HCT116 (cell line): ENCODE results near the gene MAP3K12. TPM values are rescaled to one million over a fixed set of nuclear protein-coding genes. Genes with fewer than 3 reads are reported as not detected.

Experiments used
- ATAC-seq: fragments of 200-7000 bp; cut with Tn5 transposase; 2 replicates; pipeline ENCODE4 v1.9.1; 2020; ENCODE audit warnings: mild to moderate bottlenecking, moderate library complexity
- BruUV-seq: library from RNA; stranded (reverse); fragments of 400-500 nt; replicated peaks from 2 replicates; lab custom pipeline; 2021; lab: Mats Ljungman, UMichigan
- CTCF ChIA-PET: fragments of 300-600 bp; sonication (Branson Sonifier 250); formaldehyde crosslinking; loops from one replicate; lab custom pipeline; 2021; ENCODE audit warnings: antibody characterized with exemption; lab: Charles Lee
- POLR2A ChIA-PET: fragments of 300-600, 350-600 bp; sonication (Branson Sonifier 250); formaldehyde crosslinking; loops from one replicate; lab custom pipeline; 2021; ENCODE audit warnings: antibody characterized with exemption; lab: Charles Lee
- RAD21 ChIA-PET, 2 experiments: fragments of 300-600 bp; sonication (Branson Sonifier 250); formaldehyde crosslinking; loops; one replicate each; lab custom pipeline; 2023; ENCODE audit warnings: low total read pairs in 2 of 2; ENCODE audit not compliant: uncharacterized antibody in 2 of 2, unreplicated experiment in 2 of 2, low non-redundant PET in 1 of 2; lab: Charles Lee
- DNase-seq: peaks from one replicate; pipeline ENCODE4 v3.0.0-alpha.2; 2010; ENCODE audit warnings: low read depth, low spot score
- H2AFZ ChIP-seq: fragments of 200-600 bp; shearing (Covaris generic), sonication (generic); 2 replicates; pipeline ENCODE4 v1.6.1; 2017; ENCODE audit warnings: low read depth, mixed run types, mixed read lengths, antibody characterized with exemption, low read length; ENCODE audit not compliant: poor library complexity, severe bottlenecking
- H3K27ac ChIP-seq: 2 replicates; pipeline ENCODE4 v1.5.1; 2012; ENCODE audit warnings: low read depth, low read length
- H3K27me3 ChIP-seq: fragments of 200-600 bp; sonication (generic); 2 replicates; pipeline ENCODE4 v1.6.1; 2016; ENCODE audit warnings: mixed run types, low read length, mixed read lengths; ENCODE audit not compliant: insufficient read depth
- H3K36me3 ChIP-seq, 2 experiments: fragments of 200-500 bp in 1 of 2; fragments of 200-600 bp in 1 of 2; sonication (Bioruptor generic) in 1 of 2; sonication (generic) in 1 of 2; 2 replicates each; pipeline versions ENCODE4 v1.5.1 to v1.6.1; 2014 to 2016; ENCODE audit warnings: low read length in 2 of 2, inconsistent platforms in 1 of 2, mixed read lengths in 1 of 2, mixed run types in 1 of 2; ENCODE audit not compliant: insufficient read depth in 2 of 2, control insufficient read depth in 1 of 2
- H3K4me1 ChIP-seq, 2 experiments: fragments of 200-600 bp in 1 of 2; sonication (generic) in 1 of 2; 2 replicates each; pipeline versions ENCODE4 v1.5.1 to v1.6.1; 2012 to 2017; ENCODE audit warnings: low read length in 2 of 2, inconsistent platforms in 1 of 2, mild to moderate bottlenecking in 1 of 2, mixed read lengths in 1 of 2, mixed run types in 1 of 2, moderate library complexity in 1 of 2; ENCODE audit not compliant: insufficient read depth in 2 of 2, control insufficient read depth in 1 of 2
- H3K4me2 ChIP-seq: fragments of 200-600 bp; sonication (generic); 2 replicates; pipeline ENCODE4 v1.6.1; 2017; ENCODE audit warnings: mixed run types, low read length, mixed read lengths
- H3K4me3 ChIP-seq, 2 experiments: fragments of 200-600 bp in 1 of 2; sonication (generic) in 1 of 2; replicated peaks in 1 of 2; 2 replicates each; pipeline ENCODE4 v1.5.1; 2011 to 2016; ENCODE audit warnings: low read length in 2 of 2, control low read depth in 1 of 2, low read depth in 1 of 2, mild to moderate bottlenecking in 1 of 2, mixed read lengths in 1 of 2, mixed run types in 1 of 2
- H3K79me2 ChIP-seq: fragments of 200-600 bp; sonication (generic); 2 replicates; pipeline ENCODE4 v1.6.1; 2017; ENCODE audit warnings: mild to moderate bottlenecking, mixed run types, low read length, moderate library complexity, mixed read lengths; ENCODE audit not compliant: insufficient read depth
- H3K9ac ChIP-seq: fragments of 200-600 bp; sonication (generic); 2 replicates; pipeline ENCODE4 v1.6.1; 2016; ENCODE audit warnings: low read length, mixed read lengths
- H3K9me2 ChIP-seq: fragments of 200-600 bp; sonication (generic), shearing (Covaris generic); 2 replicates; pipeline ENCODE4 v1.6.1; 2017; ENCODE audit warnings: mixed run types, mild to moderate bottlenecking, moderate library complexity; ENCODE audit not compliant: insufficient read depth
- H3K9me3 ChIP-seq, 2 experiments: fragments of 200-500 bp in 1 of 2; fragments of 200-600 bp in 1 of 2; sonication (Bioruptor generic) in 1 of 2; sonication (generic) in 1 of 2; 2 replicates each; pipeline ENCODE4 v1.6.1; 2014 to 2017; ENCODE audit warnings: low read length in 2 of 2, mixed read lengths in 2 of 2, inconsistent platforms in 1 of 2, low read depth in 1 of 2, mild to moderate bottlenecking in 1 of 2, mixed run types in 1 of 2, moderate library complexity in 1 of 2; ENCODE audit not compliant: control insufficient read depth in 1 of 2, insufficient read depth in 1 of 2
- H4K20me1 ChIP-seq: fragments of 200-600 bp; sonication (generic), shearing (Covaris generic); 2 replicates; pipeline ENCODE4 v1.6.1; 2017; ENCODE audit warnings: mixed run types, mild to moderate bottlenecking, moderate library complexity; ENCODE audit not compliant: insufficient read depth
- CBX3 ChIP-seq: IDR thresholded peaks from 2 replicates; pipeline ENCODE4 v1.6.1; 2012; ENCODE audit warnings: low read depth
- CTCF ChIP-seq, 3 experiments: fragments of 200-600 bp in 1 of 3; sonication (generic) in 1 of 3; IDR thresholded peaks in 2 of 3; conservative IDR thresholded peaks in 1 of 3; 2 replicates each; pipeline ENCODE4 v1.5.1; 2012 to 2017; ENCODE audit warnings: low read depth in 2 of 3, low read length in 2 of 3, antibody characterized with exemption in 1 of 3, borderline replicate concordance in 1 of 3, control low read depth in 1 of 3, mild to moderate bottlenecking in 1 of 3, mixed read lengths in 1 of 3, mixed run types in 1 of 3, moderate library complexity in 1 of 3; ENCODE audit not compliant: insufficient read depth in 1 of 3
- EZH2 ChIP-seq: fragments of 200-600 bp; sonication (generic); IDR thresholded peaks from 2 replicates; pipeline ENCODE4 v1.6.1; 2017; ENCODE audit warnings: antibody characterized with exemption, mixed run types
- EZH2phosphoT487 ChIP-seq: fragments of 200-600 bp; IDR thresholded peaks from 2 replicates; pipeline ENCODE4 v1.6.1; 2018; ENCODE audit warnings: antibody characterized with exemption, borderline replicate concordance
- POLR2A ChIP-seq: IDR thresholded peaks from 2 replicates; pipeline ENCODE4 v1.7.0; 2011; ENCODE audit warnings: borderline replicate concordance; ENCODE audit not compliant: insufficient read depth, insufficient read length; ENCODE audit errors: extremely low read depth
- POLR2AphosphoS5 ChIP-seq: IDR thresholded peaks from 2 replicates; pipeline ENCODE4 v1.6.1; 2011; ENCODE audit warnings: mild to moderate bottlenecking, low read depth, low read length, moderate library complexity
- YY1 ChIP-seq: IDR thresholded peaks from 2 replicates; pipeline ENCODE4 v1.6.1; 2011; ENCODE audit warnings: low read length, low read depth, moderate library complexity, mild to moderate bottlenecking; ENCODE audit not compliant: insufficient replicate concordance; ENCODE audit errors: extremely low read depth
- ZFX ChIP-seq: fragments of 450-650 bp; IDR thresholded peaks from 2 replicates; pipeline ENCODE4 v1.6.1; 2017
- ZNF274 ChIP-seq: fragments of 200-500 bp; sonication (Bioruptor generic); IDR thresholded peaks from 2 replicates; pipeline ENCODE4 v1.6.1; 2014; ENCODE audit warnings: mild to moderate bottlenecking, low read depth, low read length, inconsistent platforms
- intact Hi-C: fragments of 100-400 bp; cut with micrococcal nuclease; formaldehyde crosslinking; loops from 2 replicates; pipeline ENCODE4 v1.10.0; 2022
- total RNA-seq: library from RNA; stranded (reverse); gene quantifications from one replicate; pipeline ENCODE4 v1.2.1, GENCODE V29; 2021; ENCODE audit not compliant: unreplicated experiment

The MAP3K12 gene
- total RNA-seq, 1 experiment from 2014 or later = 16.3 TPM

GRCh38 chr12:53500776-53501614 is 1.7 kb upstream of the MAP3K12 start, which contains the start of gene TARBP2:
Gene TARBP2, plus strand, starts transcription at chr12:53501283. Its CDS starts 126 bp downstream, at chr12:53501409.
- DNase-seq (peak; percentile 99), ATAC-seq (peak; percentile 78)
- no peaks in the 10 kb centered on the region for H4K20me1 ChIP-seq
- POLR2A ChIA-PET = interaction anchor here (0.5 to 2.0 kb wide), 19 partner anchors 10 to 633 kb away, joined by 3 to 17 read pairs (median 4); partner anchors contain the start of genes AAAS, PRR13 and SP1
- H3K9ac ChIP-seq = peak within 1 kb of the TSS; percentile 88
- intact Hi-C loops = loop anchor here (2.0 kb wide), 1 partner anchor 180 kb away; the partner anchor contains the start of gene AAAS
- H3K79me2 ChIP-seq = peaks cover 16% of the 10 kb centered on the region
- H3K9me3 ChIP-seq = no peaks in the 10 kb centered on the region
- no peaks in the 10 kb centered on the region for H3K9me2 ChIP-seq
- RAD21 ChIA-PET = no interaction called here
- no peak within 1 kb of the TSS for H2AFZ ChIP-seq
- H3K27ac ChIP-seq = peak within 1 kb of the TSS; percentile 90
- H3K27me3 ChIP-seq = no peaks in the 10 kb centered on the region
- H3K4me3 ChIP-seq = peak within 1 kb of the TSS; percentile 75 to 87
- H3K36me3 ChIP-seq = peaks cover 0 to 4% of the 10 kb centered on the region in 2 experiments; a peak in 2 of 4 replicates
- no peak for TF ChIP-seq ZNF274
- TF ChIP-seq EZH2phosphoT487 = no peak
- TF ChIP-seq ZFX = peak; percentile 99
- TF ChIP-seq YY1 = peak; percentile 13
- no peak for TF ChIP-seq EZH2
- TF ChIP-seq POLR2AphosphoS5 = peak; percentile 91
- TF ChIP-seq CBX3 = no peak
- peak; percentile 76 for TF ChIP-seq POLR2A
- no peak for TF ChIP-seq CTCF (IDR thresholded peaks at IDR 0.05 in 2 of 3, conservative IDR thresholded peaks at IDR 0.05 in 1 of 3; ENCODE audit: borderline replicate concordance in 1 of 3, insufficient read depth in 1 of 3, low read depth in 2 of 3, low read length in 2 of 3)
- H3K4me2 ChIP-seq = peak within 1 kb of the TSS; percentile 89
- CTCF ChIA-PET = interaction anchor here (0.7 to 2.5 kb wide), 15 partner anchors 24 to 435 kb away, joined by 3 to 29 read pairs (median 4); partner anchors contain the start of genes AAAS, ATP5MC2 and MYG1
- BruUV-seq = no TSS peak
- H3K4me1 ChIP-seq = peaks cover 13 to 39% of the 10 kb centered on the region in 2 experiments
